ENCODE results near the gene GZMM. TPM values are rescaled to one million over a fixed set of nuclear protein-coding genes. Genes with fewer than 3 reads are reported as not detected.
A peak's percentile ranks its signal among the peaks of the same experiment; 100 is the strongest.
"Not testable (repeated sequence)": the region's sequence is repeated elsewhere in the genome, so short reads cannot be mapped to it uniquely, and the experiment has no call there.

The GZMM gene
- total RNA-seq, 1 donor: 0.27 TPM

GRCh38 chr19:580274-580835, 36.5 kb downstream of the GZMM start:
- DNase-seq (ENCODE audit: low read depth in 2 of 3, low spot score in 2 of 3): no peak

DNA sequence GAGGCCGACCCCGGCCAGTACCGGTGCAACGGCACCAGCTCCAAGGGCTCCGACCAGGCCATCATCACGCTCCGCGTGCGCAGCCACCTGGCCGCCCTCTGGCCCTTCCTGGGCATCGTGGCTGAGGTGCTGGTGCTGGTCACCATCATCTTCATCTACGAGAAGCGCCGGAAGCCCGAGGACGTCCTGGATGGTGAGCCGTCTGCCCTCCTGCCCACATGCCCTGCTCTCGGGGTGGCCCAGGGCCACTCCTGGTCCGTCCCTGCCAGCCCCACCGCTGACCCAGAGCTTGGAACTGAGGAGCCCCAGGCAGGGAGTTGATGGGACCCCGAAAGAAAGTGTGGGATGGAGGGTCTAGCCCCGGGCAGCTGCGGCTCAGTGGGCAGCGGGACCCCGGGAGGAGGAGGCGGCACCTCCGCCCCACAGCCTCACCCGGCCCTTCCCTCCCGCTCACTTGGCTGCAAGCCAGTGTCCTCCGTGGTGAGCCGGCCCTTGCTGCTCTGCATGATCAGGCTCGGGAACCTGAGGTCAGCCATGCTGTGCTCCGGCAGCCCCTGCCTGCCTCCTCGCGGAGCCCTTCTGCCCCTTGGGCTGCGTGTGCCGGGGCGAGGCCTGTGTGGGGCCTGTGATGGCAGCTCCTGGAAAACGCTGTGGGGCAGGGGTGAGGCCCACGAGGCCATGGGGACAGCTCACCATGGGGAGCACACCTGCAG, 37.7 kb downstream of the GZMM start:
- no peak for DNase-seq (ENCODE audit: low read depth in 2 of 3, low spot score in 2 of 3)

DNA sequence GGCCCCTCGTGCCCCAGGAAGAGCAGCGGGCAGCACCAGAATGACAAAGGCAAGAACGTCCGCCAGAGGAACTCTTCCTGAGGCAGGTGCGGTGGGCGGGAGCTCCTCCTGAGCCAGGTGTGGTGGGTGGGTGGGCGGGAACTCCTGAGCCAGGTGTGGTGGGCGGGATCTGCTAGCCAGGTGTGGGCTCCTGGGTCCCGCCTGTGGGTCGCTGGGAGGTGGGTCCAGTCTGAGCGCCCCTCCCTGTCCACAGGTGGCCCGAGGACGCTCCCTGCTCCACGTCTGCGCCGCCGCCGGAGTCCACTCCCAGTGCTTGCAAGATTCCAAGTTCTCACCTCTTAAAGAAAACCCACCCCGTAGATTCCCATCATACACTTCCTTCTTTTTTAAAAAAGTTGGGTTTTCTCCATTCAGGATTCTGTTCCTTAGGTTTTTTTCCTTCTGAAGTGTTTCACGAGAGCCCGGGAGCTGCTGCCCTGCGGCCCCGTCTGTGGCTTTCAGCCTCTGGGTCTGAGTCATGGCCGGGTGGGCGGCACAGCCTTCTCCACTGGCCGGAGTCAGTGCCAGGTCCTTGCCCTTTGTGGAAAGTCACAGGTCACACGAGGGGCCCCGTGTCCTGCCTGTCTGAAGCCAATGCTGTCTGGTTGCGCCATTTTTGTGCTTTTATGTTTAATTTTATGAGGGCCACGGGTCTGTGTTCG, 38.8 kb downstream of the GZMM start:
- no peak for DNase-seq (ENCODE audit: low read depth in 2 of 3, low spot score in 2 of 3)

- DNase-seq (ENCODE audit: low read depth in 2 of 3, low spot score in 2 of 3): no peak
Observed at GRCh38 chr19:583198-583967, 39.5 kb downstream of the GZMM start.

DNA sequence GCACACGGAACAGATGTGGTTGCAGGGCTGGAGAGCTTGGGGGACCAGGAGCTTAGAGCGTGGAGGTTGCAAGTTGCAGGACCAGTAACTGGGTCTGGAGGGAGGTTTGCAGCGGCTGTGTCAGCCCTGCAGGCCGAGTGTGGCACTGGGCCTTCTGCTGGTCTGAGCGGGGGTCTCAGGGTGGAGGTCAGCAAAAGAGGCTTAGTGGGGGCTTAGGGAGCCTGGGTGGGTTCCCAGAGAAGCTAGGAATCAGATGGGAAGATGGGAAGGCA, 40.1 kb downstream of the GZMM start:
- DNase-seq (ENCODE audit: low read depth in 2 of 3, low spot score in 2 of 3): no peak

DNA sequence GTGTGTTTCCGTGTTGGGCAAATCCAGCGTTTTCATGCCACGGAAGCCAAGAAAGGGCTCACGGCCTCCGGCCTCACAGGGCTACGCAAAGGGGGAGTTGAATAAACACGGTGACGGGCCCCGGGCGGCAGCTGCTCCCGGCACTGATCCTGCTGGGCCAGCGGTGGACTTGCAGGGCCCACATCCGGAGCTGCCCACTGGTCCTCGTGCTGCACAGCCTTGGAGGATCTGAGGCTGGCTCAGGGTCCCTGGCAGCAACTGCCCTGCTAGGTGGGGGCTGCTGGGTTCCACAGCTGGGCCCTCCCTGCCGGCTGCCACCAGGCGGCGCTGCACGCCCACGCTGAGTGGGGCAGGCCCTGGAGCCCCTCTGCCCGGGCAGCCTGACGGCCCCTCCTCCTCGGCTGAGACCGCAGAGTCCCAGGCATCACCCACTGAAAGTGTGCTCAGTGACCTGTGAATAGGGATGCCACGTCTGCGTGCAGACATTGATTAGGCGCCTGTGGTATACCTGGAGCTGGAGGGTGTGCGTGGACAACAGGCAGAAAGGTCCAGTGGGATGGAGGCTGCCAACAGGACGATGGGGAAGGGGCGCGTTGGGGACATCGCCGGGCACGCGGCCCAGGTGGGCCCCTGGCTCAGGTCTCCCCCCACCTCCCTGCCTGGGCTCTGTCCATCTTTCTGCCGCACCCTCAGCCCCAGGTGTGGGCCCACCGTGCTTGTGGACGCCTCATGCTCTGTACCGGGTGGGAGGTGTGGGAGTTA, 40.6 kb downstream of the GZMM start:
- peak in 2 of 3 donors; percentile 68 to 78 for DNase-seq (ENCODE audit: low read depth in 2 of 3, low spot score in 2 of 3)

- not testable (repeated sequence) for DNase-seq (ENCODE audit: low read depth in 2 of 3, low spot score in 2 of 3)
Observed at GRCh38 chr19:585146-585545, 41.3 kb downstream of the GZMM start.

GRCh38 chr19:585551-586110, 41.8 kb downstream of the GZMM start:
- no peak for DNase-seq (ENCODE audit: low read depth in 2 of 3, low spot score in 2 of 3)

DNA sequence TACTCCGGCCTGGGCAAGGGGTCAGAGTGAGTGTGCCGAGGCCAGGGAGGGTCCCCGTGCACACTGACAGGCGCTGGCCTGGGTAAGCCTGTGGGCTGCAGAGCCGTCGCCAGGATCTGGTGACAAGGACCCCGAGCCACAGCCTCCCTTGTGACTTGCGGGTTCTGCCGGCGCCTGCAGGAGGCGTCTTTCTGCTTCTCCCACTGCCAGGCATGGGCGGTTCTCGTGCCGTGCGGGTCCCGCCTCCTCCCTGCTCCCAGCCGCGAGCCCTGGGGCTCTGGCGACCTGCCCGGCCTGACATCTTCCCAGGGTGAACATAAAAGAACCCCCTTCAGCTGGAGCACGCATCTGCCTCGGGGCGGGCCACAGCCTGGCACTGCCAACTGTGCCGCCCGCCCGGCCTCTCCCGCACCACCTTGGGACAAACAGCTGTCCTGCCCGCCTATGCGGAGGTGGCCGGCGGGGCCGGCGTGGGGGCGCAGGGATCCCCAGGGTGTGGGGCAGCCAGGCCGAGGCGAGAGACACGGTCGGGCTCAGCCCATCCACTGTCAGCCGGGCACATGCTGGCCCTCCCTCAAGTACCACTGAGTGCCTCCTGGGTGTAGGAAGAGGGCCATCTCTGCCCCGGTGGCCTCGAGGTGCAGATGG, 44.4 kb downstream of the GZMM start:
- peak in 2 of 3 donors; percentile 87 to 89 for DNase-seq (ENCODE audit: low read depth in 2 of 3, low spot score in 2 of 3)

- DNase-seq (ENCODE audit: low read depth in 2 of 3, low spot score in 2 of 3): no peak
Observed at GRCh38 chr19:588741-589692, 45.2 kb downstream of the GZMM start.

- no peak for DNase-seq (ENCODE audit: low read depth in 2 of 3, low spot score in 2 of 3)
Observed at GRCh38 chr19:589693-590395, 46.0 kb downstream of the GZMM start, which contains the start of gene HCN2. TSS of gene HCN2 (plus strand) at chr19:589881. CDS start at chr19:589946, 65 bp downstream.

GRCh38 chr19:590396-590745, 46.5 kb downstream of the GZMM start:
- peak in 1 of 3 donors; percentile 16 for DNase-seq (ENCODE audit: low read depth in 2 of 3, low spot score in 2 of 3)

DNA sequence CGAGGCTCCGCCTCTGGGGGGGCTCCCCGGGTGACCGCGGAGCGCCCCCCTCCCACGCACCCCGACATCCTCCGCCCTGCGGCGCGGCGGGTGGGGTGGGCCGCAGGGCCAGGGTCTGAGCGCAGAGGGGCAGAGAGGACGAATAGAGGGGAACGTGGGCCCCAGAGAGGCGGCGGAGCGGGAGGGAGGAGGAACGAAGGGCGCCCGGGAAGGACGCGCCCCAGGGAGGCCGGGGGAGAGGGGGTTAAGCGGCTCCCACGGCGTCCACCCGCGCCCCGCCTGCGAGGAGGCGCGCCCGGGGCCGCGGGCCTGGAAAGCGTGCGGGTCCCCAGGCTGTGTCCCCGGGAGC, 46.9 kb downstream of the GZMM start:
- DNase-seq (ENCODE audit: low read depth in 2 of 3, low spot score in 2 of 3): no peak

DNA sequence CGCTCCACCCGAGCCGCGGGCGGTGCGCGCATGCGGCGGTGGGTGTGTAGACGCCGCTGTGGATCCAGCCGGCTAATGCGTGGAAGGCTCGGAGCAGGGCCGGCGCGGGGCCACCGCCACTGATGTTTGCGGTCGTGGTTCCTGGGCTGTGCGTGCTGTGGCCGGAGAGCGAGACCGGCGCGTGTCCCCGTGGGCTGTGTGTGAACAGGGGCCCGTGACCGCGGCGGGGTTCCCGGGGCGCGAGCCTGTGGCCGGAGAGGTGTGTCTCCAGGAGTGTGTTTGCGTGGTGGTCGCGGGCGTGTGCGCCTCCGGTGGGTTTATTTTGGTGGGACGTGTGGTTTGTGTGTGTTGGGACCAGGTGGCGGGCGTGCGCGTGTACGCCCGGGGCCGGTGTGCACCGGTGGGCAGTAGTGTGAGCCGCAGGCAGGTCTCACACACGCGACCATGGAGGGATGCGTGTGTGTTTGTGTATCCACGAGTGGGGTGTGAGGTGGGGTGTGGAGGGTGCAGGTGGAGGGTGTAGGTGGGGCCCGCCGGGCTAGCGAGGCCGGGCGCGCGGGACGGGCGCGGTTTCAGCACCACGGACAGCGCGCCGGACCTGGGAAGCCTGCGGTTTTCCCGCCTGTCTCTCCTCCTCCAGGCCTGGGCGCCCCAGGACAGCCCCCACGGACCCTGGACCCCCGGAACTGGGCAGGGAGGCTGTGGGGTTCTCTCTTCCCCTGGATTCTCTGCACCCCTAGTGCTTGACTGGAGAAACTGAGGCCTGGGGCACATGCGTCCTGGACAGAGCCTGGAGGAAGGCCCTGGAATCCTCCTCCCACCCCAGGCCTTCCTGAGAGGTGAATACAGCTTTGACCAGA, 47.5 kb downstream of the GZMM start:
- no peak for DNase-seq (ENCODE audit: low read depth in 2 of 3, low spot score in 2 of 3)

GRCh38 chr19:592101-592500, 48.2 kb downstream of the GZMM start:
- no peak for DNase-seq (ENCODE audit: low read depth in 2 of 3, low spot score in 2 of 3)

DNA sequence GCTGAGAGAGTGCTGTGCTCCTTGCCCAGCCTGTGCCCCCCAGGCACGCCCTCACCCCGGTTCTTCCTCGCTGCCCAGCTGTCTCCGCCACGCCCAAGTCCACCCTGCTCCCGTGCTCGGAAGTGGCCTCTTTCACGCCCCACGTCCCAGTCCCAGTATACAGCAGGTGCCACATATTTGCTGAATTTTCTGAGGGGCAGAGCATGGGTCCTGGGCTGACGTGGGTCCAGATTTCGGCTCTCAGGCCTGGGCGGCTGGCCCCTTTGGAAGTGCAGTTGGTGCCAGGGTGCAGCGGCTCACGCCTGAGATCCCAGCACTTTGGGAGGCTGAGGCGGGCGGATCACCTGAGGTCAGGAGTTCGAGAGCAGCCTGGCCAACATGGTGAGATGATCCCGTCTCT, 49.2 kb downstream of the GZMM start:
- DNase-seq (ENCODE audit: low read depth in 2 of 3, low spot score in 2 of 3): no peak

- DNase-seq (ENCODE audit: low read depth in 2 of 3, low spot score in 2 of 3): no peak
Observed at GRCh38 chr19:593505-593904, 49.7 kb downstream of the GZMM start.

All from hematopoietic multipotent progenitor cell (in vitro differentiated cells).